Stimulated activated CD8-positive, alpha-beta memory T cell treated with anti-CD3 and anti-CD28 coated beads, Interleukin-15, amount 100 ng/mL, for 48 hours (primary cell): ENCODE measurements around the gene MIDN.
A peak's percentile ranks its signal among the peaks of the same experiment; 100 is the strongest.
"Not testable (repeated sequence)": the region's sequence is repeated elsewhere in the genome, so short reads cannot be mapped to it uniquely, and the experiment has no call there.

Source experiments
- DNase-seq, 2 donors: peaks; one replicate each; pipeline ENCODE4 v3.0.0-alpha.2; 2020; ENCODE audit warnings: low read depth in 2 of 2

The MIDN gene

GRCh38 chr19:1246265-1247087 lies 1.9 kb upstream of the MIDN start:
- not testable (repeated sequence) for DNase-seq

- no peak for DNase-seq
Measured at GRCh38 chr19:1247748-1248138, 640 bp upstream of the MIDN start.

- DNase-seq: peak; percentile 74 to 77
Measured at GRCh38 chr19:1248786-1249297, 459 bp downstream of the MIDN start.

GRCh38 chr19:1249298-1249989 lies 1.1 kb downstream of the MIDN start:
- peak; percentile 92 to 94 for DNase-seq

GRCh38 chr19:1249990-1250436 lies 1.6 kb downstream of the MIDN start:
- DNase-seq: no peak

- no peak for DNase-seq
Measured at GRCh38 chr19:1250437-1251260, 2.3 kb downstream of the MIDN start.

- no peak for DNase-seq
Measured at GRCh38 chr19:1251330-1252220, 3.2 kb downstream of the MIDN start.

GRCh38 chr19:1252221-1252820 lies 3.9 kb downstream of the MIDN start:
- DNase-seq: peak; percentile 63 to 71

GRCh38 chr19:1252821-1253513 lies 4.6 kb downstream of the MIDN start:
- peak; percentile 73 to 76 for DNase-seq

GRCh38 chr19:1253514-1254080 lies 5.2 kb downstream of the MIDN start:
- DNase-seq: no peak

GRCh38 chr19:1254081-1254527 lies 5.7 kb downstream of the MIDN start:
- DNase-seq: no peak

GRCh38 chr19:1254530-1255185 lies 6.3 kb downstream of the MIDN start:
- DNase-seq: no peak

- DNase-seq: no peak
Measured at GRCh38 chr19:1255186-1256161, 7.1 kb downstream of the MIDN start.

GRCh38 chr19:1256646-1257474 lies 8.5 kb downstream of the MIDN start:
- DNase-seq: no peak

GRCh38 chr19:1257475-1258162 lies 9.2 kb downstream of the MIDN start:
- DNase-seq: no peak

- no peak for DNase-seq
Measured at GRCh38 chr19:1258163-1258492, 9.7 kb downstream of the MIDN start.
